LNCaP clone FGC (cell line): Measurements from ENCODE around the gene MOBP.

Source experiments
- DNase-seq: peaks from one replicate; pipeline ENCODE4 v3.0.0-alpha.2; 2011; ENCODE audit warnings: low read depth
- H3K4me3 ChIP-seq: 2 replicates; pipeline ENCODE4 v1.5.1; 2011; ENCODE audit warnings: mild to moderate bottlenecking, low read depth, low read length, control low read depth
- TF ChIP-seq, protein P1 (sequence below): IDR thresholded peaks from 2 replicates; pipeline ENCODE4 v1.5.1; 2012; ENCODE audit warnings: mild to moderate bottlenecking; ENCODE audit not compliant: control insufficient read depth, insufficient read depth; ENCODE audit errors: extremely low read depth

Gene MOBP

DNA sequence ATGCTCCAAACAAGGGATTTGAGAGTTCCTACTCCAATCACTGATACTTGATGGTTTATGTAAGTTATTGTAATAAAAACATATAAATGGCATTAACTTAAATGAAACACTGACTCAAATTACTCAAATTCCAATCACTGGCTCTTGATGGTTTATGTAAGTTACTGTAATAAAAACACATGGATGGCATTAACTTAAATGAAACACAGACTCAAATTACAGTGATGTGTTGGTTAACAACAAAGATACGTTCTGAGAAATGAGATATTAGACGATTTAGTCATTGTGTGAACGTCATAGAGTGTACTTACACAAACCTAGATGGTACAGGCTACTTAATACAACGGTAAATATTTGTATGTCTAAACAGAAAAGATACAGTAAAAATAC lies 6.6 kb downstream of the MOBP start:
- no peak for DNase-seq
- H3K4me3 ChIP-seq, result no peak overlapping the region
- TF ChIP-seq, protein P1, sequence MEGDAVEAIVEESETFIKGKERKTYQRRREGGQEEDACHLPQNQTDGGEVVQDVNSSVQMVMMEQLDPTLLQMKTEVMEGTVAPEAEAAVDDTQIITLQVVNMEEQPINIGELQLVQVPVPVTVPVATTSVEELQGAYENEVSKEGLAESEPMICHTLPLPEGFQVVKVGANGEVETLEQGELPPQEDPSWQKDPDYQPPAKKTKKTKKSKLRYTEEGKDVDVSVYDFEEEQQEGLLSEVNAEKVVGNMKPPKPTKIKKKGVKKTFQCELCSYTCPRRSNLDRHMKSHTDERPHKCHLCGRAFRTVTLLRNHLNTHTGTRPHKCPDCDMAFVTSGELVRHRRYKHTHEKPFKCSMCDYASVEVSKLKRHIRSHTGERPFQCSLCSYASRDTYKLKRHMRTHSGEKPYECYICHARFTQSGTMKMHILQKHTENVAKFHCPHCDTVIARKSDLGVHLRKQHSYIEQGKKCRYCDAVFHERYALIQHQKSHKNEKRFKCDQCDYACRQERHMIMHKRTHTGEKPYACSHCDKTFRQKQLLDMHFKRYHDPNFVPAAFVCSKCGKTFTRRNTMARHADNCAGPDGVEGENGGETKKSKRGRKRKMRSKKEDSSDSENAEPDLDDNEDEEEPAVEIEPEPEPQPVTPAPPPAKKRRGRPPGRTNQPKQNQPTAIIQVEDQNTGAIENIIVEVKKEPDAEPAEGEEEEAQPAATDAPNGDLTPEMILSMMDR, result no peak

- TF ChIP-seq, protein P1, result no peak
Measured at GRCh38 chr3:39476783-39477182, 9.3 kb downstream of the MOBP start.

GRCh38 chr3:39478226-39478625 lies 10.7 kb downstream of the MOBP start:
- no peak overlapping the region for H3K4me3 ChIP-seq
- TF ChIP-seq, protein P1, result no peak
- DNase-seq, result no peak

More at GRCh38 chr3:39476783-39477182, 9.3 kb downstream of the MOBP start:
- H3K4me3 ChIP-seq, result no peak overlapping the region
- DNase-seq, result no peak

- DNase-seq, result no peak
- TF ChIP-seq, protein P1, result no peak
- H3K4me3 ChIP-seq, result no peak overlapping the region
Measured at GRCh38 chr3:39479701-39480414, 12.4 kb downstream of the MOBP start.

DNA sequence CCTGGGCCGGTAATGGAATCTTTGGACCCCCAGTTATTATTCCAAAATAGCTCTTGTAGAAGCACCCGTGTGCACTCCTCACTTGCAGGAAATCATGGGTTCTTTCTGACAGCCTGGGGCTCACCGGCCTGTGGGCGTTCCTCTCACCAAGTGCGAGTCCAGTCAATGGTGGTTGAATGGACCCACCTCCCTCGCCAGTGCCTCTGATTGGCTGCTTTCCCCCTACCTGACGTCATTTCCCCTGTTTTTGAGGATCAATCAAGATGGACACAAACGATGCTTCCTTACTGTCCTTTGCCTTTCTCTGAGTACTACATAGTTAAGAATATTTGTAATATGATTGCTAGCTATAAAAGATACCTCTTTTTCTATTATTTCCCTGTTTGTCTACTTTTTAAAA lies 18.1 kb downstream of the MOBP start:
- H3K4me3 ChIP-seq, result no peak overlapping the region
- DNase-seq, result no peak
- TF ChIP-seq, protein P1, result no peak

- TF ChIP-seq, protein P1, result no peak
- H3K4me3 ChIP-seq, result no peak overlapping the region
- no peak for DNase-seq
Measured at GRCh38 chr3:39491014-39491413, 23.5 kb downstream of the MOBP start.
